HL-60 (cell line): ENCODE data around the gene ANKRD28.
"Not testable (repeated sequence)": the region's sequence is repeated elsewhere in the genome, so short reads cannot be mapped to it uniquely, and the experiment has no call there.

Experiments
- DNase-seq, 2 experiments: peaks; one replicate each; pipeline ENCODE4 v3.0.0-alpha.2; 2010 to 2020; ENCODE audit warnings: low read depth in 1 of 2, low spot score in 1 of 2
- H3K27ac ChIP-seq: fragments of 250-450 bp; sonication (Bioruptor Pico); replicated peaks from 2 replicates; pipeline ENCODE4 v1.5.1; 2020; ENCODE audit warnings: mild to moderate bottlenecking, moderate library complexity
- H3K27me3 ChIP-seq: fragments of 250-450 bp; sonication (Bioruptor Pico); 2 replicates; pipeline ENCODE4 v1.5.1; 2021; ENCODE audit warnings: mild to moderate bottlenecking, moderate library complexity; ENCODE audit not compliant: insufficient read depth, poor library complexity, severe bottlenecking
- H3K4me3 ChIP-seq: replicated peaks from 2 replicates; pipeline ENCODE4 v1.5.1; 2011; ENCODE audit warnings: mild to moderate bottlenecking, control low read depth, low read length; ENCODE audit not compliant: insufficient read depth
- GABPA ChIP-seq: IDR thresholded peaks from 2 replicates; pipeline ENCODE4 v1.6.1; 2012; ENCODE audit warnings: low read depth
- POLR2AphosphoS5 ChIP-seq: IDR thresholded peaks from 2 replicates; pipeline ENCODE4 v1.6.1; 2012; ENCODE audit warnings: low read depth
- SPI1 ChIP-seq: IDR thresholded peaks from 2 replicates; pipeline ENCODE4 v1.6.1; 2012; ENCODE audit warnings: low read depth, mild to moderate bottlenecking, borderline replicate concordance
- long read RNA-seq: library from polyadenylated mRNA; unstranded; transcript quantifications from one replicate; pipeline ENCODE4 v2.0.0, GENCODE V29; 2020
- TF ChIP-seq, protein P1 (sequence below): IDR thresholded peaks from one replicate; pipeline ENCODE4 v1.5.1; 2011; ENCODE audit warnings: low read length, control low read depth, inconsistent platforms; ENCODE audit not compliant: insufficient read depth
- TF ChIP-seq, protein P2 (sequence below): IDR thresholded peaks from 2 replicates; pipeline ENCODE4 v1.6.1; 2012; ENCODE audit warnings: low read depth; ENCODE audit not compliant: insufficient replicate concordance

ANKRD28 gene
- long read RNA-seq, full-length matches to known transcripts, result 1 of 43 reads
- long read RNA-seq, partial matches to known transcripts, result 11 of 43 reads
- long read RNA-seq, other reads (novel, unspliced or antisense), result 31 of 43 reads

DNA sequence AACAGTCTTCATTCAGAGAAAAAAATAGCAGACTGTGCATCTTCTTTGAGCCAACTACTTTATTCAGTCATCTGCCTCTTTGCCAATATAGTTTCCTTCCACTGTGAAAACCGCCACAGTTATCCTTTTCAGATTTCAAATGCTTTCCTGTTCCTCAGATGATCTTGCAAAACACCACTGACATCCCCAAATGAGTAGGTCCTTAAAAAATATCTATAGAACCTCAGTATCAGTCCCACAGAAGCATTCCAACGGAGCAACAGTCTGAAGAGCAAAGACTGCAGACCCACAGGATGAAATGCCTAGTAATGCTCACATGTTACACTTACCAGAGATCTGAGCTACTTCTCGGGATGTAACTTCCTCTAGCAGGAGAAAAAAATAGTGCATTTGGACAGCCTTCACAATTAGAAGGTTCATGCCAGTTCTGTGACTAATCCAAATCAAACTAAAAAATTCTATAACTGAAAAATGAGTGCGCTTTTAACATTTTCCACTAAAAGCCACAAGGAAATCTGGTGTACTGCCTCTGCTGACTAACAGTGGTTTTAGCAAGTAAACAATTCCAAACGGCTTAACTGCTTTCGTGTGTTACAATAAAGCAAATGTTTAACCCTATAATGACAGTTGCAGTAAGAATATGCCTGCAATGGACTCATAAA lies at the start of gene ANKRD28:
Gene ANKRD28 (minus strand): TSS at position 338 of the 662 bp plus-strand sequence. CDS start 1,458 bp downstream, outside the sequence.
- TF ChIP-seq, protein P1, sequence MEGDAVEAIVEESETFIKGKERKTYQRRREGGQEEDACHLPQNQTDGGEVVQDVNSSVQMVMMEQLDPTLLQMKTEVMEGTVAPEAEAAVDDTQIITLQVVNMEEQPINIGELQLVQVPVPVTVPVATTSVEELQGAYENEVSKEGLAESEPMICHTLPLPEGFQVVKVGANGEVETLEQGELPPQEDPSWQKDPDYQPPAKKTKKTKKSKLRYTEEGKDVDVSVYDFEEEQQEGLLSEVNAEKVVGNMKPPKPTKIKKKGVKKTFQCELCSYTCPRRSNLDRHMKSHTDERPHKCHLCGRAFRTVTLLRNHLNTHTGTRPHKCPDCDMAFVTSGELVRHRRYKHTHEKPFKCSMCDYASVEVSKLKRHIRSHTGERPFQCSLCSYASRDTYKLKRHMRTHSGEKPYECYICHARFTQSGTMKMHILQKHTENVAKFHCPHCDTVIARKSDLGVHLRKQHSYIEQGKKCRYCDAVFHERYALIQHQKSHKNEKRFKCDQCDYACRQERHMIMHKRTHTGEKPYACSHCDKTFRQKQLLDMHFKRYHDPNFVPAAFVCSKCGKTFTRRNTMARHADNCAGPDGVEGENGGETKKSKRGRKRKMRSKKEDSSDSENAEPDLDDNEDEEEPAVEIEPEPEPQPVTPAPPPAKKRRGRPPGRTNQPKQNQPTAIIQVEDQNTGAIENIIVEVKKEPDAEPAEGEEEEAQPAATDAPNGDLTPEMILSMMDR, result no peak
- TF ChIP-seq, protein P2, sequence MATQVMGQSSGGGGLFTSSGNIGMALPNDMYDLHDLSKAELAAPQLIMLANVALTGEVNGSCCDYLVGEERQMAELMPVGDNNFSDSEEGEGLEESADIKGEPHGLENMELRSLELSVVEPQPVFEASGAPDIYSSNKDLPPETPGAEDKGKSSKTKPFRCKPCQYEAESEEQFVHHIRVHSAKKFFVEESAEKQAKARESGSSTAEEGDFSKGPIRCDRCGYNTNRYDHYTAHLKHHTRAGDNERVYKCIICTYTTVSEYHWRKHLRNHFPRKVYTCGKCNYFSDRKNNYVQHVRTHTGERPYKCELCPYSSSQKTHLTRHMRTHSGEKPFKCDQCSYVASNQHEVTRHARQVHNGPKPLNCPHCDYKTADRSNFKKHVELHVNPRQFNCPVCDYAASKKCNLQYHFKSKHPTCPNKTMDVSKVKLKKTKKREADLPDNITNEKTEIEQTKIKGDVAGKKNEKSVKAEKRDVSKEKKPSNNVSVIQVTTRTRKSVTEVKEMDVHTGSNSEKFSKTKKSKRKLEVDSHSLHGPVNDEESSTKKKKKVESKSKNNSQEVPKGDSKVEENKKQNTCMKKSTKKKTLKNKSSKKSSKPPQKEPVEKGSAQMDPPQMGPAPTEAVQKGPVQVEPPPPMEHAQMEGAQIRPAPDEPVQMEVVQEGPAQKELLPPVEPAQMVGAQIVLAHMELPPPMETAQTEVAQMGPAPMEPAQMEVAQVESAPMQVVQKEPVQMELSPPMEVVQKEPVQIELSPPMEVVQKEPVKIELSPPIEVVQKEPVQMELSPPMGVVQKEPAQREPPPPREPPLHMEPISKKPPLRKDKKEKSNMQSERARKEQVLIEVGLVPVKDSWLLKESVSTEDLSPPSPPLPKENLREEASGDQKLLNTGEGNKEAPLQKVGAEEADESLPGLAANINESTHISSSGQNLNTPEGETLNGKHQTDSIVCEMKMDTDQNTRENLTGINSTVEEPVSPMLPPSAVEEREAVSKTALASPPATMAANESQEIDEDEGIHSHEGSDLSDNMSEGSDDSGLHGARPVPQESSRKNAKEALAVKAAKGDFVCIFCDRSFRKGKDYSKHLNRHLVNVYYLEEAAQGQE, result peak; percentile 24
- TF ChIP-seq GABPA, result no peak
- TF ChIP-seq POLR2AphosphoS5, result peak; percentile 50
- TF ChIP-seq SPI1, result no peak
- Histone ChIP-seq H3K27me3 (no peaks in the 10 kb centered on the region), H3K4me3 (peak within 1 kb of the TSS; percentile 37), H3K27ac (peak within 1 kb of the TSS; percentile 94)
- DNase-seq, result peak; percentile 66 to 76

DNA sequence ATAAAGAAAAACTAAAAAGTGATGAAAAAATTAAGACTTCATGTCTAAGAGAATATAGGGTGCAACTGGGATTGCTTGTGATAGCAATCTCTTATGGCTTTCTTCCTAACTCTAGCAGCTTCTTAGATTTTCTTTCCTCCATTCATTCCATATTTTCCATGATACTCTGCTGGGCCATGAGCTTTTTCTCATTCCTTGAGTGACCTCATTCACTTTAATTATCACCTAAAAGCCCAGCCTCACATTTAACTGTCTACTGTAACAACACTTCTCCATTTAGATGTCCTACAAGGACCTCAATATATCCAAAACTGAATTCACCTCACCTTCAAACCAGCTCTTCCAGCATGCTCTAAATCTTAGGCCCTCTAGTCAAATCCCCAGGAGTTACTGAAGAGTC lies 49.5 kb upstream of the ANKRD28 start:
- no peak for TF ChIP-seq GABPA
- DNase-seq, result no peak
- no peak overlapping the region for H3K4me3 ChIP-seq
- no peaks in the 10 kb centered on the region for H3K27me3 ChIP-seq
- no peak overlapping the region for H3K27ac ChIP-seq

DNA sequence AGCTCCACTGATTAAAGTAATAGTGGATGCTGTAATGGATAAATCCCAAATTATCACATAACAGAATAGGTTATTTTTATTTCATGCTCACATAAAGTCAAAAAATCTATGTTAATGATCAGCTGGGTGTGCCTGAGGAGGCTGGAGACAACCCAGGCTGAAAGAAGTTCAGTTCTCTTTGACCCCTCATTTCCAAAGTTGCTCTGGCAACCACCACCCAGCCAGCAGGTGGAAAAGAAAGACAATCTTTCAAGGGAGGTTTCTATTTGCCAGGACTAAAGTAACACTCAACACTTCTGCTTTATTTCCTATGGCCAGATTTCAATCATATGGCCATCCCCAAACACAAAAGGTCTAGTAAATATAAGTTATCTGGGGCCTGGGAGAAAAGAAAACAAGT lies 48.8 kb upstream of the ANKRD28 start:
- H3K27ac ChIP-seq, result no peak overlapping the region
- no peaks in the 10 kb centered on the region for H3K27me3 ChIP-seq
- no peak for DNase-seq
- TF ChIP-seq SPI1 (peak; percentile 5; the same call in 1 of the 2 replicates), GABPA (no peak)
- no peak overlapping the region for H3K4me3 ChIP-seq

DNA sequence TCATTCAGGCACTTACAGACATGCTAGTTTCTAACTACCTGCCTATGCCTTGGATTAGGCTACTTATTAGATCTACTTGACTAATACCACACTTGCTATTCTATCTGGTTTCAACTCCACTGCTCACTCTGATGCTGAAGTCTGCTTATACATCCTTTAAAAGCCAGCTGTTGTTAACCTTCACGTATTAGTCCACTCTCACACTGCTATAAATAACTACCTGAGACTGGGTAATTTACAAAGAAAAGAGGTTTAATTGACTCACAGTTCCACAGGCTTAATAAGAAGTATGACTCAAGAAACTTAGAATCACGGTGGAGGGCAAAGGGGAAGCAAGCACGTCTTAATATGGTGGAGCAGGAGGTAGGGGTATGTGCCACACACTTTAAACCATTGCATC lies 47.7 kb upstream of the ANKRD28 start:
- Histone ChIP-seq H3K27ac (no peak overlapping the region), H3K27me3 (no peaks in the 10 kb centered on the region), H3K4me3 (no peak overlapping the region)
- no peak for TF ChIP-seq GABPA
- TF ChIP-seq, protein P2, result no peak
- TF ChIP-seq SPI1, result no peak
- TF ChIP-seq, protein P1, result no peak
- no peak for TF ChIP-seq POLR2AphosphoS5
- DNase-seq, result no peak

DNA sequence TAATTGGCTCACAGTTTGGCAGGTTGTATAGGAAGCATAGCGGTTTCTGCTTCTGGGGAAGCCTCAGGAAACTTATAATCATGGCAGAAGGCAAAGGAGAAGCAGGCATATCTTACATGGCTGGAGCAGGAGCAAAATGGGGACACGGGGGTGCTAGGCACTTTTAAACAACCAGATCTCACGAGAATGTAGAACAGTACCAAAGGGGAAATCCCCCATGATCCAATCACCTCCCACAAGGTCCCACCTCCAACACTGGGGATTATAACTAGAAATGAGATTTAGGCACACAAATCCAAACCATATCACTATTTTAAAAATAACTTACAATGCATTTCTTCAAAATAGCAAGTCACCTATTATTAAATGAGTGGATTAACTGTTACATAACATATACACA lies 47.1 kb upstream of the ANKRD28 start:
- no peak overlapping the region for H3K27ac ChIP-seq
- TF ChIP-seq SPI1 (no peak), POLR2AphosphoS5 (no peak), GABPA (no peak)
- no peak overlapping the region for H3K4me3 ChIP-seq
- H3K27me3 ChIP-seq, result no peaks in the 10 kb centered on the region
- no peak for DNase-seq

DNA sequence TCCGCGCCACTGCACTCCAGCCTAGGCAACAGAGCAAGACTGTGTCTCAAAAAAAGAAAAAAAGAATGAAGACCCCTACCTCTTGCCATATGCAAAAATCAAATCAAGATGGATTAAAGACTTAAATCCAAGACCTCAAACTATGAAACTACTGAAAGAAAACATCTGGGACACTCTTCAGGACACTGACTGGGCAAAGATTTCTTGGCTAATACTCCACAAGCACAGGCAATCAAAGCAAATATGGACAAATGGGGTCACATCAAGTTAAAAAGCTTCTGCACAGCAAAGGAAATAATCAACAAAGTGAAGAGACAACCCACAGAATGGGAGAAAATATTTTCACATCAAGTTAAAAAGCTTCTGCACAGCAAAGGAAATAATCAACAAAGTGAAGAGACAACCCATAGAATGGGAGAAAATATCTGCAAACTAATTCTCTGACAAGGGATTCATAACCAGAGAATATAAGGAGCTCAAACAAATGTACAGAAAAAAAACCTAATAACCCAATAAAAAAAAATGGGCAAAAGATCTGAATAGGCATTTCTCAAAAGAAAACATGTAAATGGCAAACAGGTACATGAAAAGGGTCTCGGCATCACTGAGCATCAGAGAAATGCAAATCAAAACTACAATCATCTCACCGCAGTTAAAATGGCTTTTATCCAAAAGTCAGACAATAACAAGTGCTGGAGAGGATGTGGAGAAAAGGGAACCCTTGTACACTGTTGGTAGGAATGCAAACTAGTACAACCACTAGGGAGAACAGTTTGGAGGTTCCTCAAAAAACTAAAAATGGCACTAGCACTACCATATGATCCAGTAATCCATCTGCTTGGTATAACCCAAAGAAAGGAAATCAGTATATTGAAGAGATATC lies 43.6 kb upstream of the ANKRD28 start:
- H3K27me3 ChIP-seq, H3K4me3 ChIP-seq, H3K27ac ChIP-seq, DNase-seq: not testable (repeated sequence)
